ENCODE data around the gene PBX1. TPM values are rescaled to one million over a fixed set of nuclear protein-coding genes. Genes with fewer than 3 reads are reported as not detected.

The PBX1 gene
- total and polyA plus RNA-seq, 8 donors, result 17.3 to 113 (median 91.9) TPM

DNA sequence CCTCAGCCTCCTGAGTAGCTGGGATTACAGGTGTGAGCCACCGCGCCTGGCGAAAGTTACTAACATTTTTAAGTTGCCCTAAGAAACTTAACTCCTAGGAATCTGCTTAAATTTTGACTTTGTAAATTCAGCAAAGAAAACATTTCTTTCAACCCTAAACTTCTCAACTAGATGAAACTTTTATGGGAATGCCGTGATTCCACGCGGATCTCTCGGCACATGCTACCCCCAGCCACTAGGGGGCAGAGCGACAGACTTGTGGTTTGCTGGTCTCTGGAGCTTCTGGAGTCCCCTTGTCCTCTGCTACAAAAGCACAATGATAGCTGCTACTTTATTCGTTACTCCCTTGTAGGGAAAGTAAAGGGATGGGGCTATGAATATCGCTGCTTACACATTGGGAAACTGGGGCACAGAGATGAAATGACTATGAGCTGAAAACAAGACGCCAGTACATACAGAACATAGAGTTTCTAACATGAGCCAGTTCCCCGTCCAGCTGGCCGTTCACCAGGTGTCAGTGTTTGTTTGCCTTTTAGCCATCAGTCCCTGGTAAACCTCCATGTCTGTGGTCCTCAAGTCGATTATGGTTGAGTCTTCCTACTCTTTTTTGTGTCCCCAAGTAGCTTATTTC is 114.7 kb downstream of the PBX1 start:
- FAIRE-seq, result no peak
- WGBS, 2 donors, result 79 to 81% methylated on average over 14 of the region's 14 CpGs
- Histone ChIP-seq H3K27ac (no peak overlapping the region), H3K4me3 (no peak overlapping the region), H3K36me3 (no peaks in the 10 kb centered on the region), H3K9me3 (no peaks in the 10 kb centered on the region), H3K4me1 (peaks cover 28 to 55% (median 54%) of the 10 kb centered on the region in 3 donors), H3K27me3 (no peaks in the 10 kb centered on the region)
- no peak for ATAC-seq
- peak in 1 of 4 donors; percentile 30 for TF ChIP-seq CTCF (IDR thresholded peaks at IDR 0.05)
- no peak for DNase-seq
- intact Hi-C loops (cut with DNase I), result no loop called here

DNA sequence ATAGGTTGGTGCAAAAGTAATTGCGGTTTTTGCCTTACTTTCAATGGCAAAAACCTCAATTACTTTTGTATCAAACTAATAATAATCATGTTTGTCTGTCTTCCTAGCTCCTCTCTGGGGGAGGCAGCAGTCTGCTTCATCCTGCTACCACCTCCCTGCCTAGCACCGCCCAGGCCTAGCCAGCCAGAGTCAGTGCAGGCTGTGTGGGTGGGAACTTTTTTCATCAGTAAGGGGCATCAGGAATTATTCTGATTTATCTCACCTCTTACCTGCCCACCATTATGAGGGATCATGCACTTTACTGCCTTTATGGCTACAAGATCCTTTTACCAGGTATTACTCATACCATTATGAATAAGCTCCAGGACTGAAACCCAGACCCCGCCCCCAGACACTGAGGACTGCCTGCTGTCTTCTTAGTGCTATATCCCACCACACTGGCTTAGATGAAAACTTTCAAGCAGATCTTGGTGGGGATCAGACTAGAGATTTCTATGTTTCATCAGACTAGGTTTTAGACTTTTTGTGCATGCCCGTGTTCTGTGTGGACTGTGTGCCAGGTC is 116.4 kb downstream of the PBX1 start:
- 92 to 99% methylated on average over 4 of the region's 4 CpGs for WGBS, 2 donors
- peak in 3 of 4 donors; percentile 17 to 34 (median 26) for ATAC-seq
- FAIRE-seq, result no peak
- TF ChIP-seq CTCF (IDR thresholded peaks at IDR 0.05), result no peak
- no peaks in the 10 kb centered on the region for H3K27me3 ChIP-seq
- no peaks in the 10 kb centered on the region for H3K9me3 ChIP-seq
- no peak overlapping the region for H3K4me3 ChIP-seq
- no peak for DNase-seq
- H3K4me1 ChIP-seq, result peaks cover 27 to 50% (median 46%) of the 10 kb centered on the region in 3 donors
- H3K27ac ChIP-seq, result no peak overlapping the region
- no peaks in the 10 kb centered on the region for H3K36me3 ChIP-seq
- intact Hi-C loops (cut with DNase I), result no loop called here

DNA sequence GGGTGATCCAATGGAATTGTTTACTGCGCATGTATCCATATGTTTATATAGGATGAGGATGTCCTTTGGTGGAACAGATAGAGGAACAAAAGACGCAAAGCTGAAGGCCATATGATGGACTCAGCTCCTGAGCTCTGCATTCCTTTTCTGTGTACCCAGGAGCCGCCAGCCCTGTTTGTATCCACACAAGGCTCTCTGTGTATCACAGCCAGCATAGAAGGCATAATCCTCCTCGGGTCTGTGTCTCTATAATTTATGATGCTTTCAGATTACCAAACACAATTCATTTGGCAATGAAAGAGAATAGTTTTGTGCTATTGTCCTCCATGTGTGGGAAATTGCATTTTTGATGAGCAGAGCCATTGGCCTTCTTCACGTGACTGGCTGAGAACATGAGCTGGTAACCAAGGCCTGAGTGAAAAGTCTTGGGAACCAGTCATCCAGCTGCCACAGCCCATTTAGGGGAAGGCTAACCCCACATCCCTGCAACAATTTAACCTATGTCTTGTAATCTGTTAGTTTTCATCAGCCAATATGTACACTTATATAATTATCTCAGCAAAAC is 119.2 kb downstream of the PBX1 start:
- no peak for ATAC-seq
- intact Hi-C loops (cut with DNase I), result no loop called here
- no peak overlapping the region for H3K4me3 ChIP-seq
- 73 to 79% methylated on average over 5 of the region's 5 CpGs for WGBS, 2 donors
- no peak for TF ChIP-seq CTCF (IDR thresholded peaks at IDR 0.05)
- no peak overlapping the region for H3K27ac ChIP-seq
- H3K36me3 ChIP-seq, result no peaks in the 10 kb centered on the region
- no peaks in the 10 kb centered on the region for H3K9me3 ChIP-seq
- FAIRE-seq, result no peak
- no peaks in the 10 kb centered on the region for H3K27me3 ChIP-seq
- peaks cover 23 to 42% (median 36%) of the 10 kb centered on the region in 3 donors for H3K4me1 ChIP-seq
- no peak for DNase-seq

DNA sequence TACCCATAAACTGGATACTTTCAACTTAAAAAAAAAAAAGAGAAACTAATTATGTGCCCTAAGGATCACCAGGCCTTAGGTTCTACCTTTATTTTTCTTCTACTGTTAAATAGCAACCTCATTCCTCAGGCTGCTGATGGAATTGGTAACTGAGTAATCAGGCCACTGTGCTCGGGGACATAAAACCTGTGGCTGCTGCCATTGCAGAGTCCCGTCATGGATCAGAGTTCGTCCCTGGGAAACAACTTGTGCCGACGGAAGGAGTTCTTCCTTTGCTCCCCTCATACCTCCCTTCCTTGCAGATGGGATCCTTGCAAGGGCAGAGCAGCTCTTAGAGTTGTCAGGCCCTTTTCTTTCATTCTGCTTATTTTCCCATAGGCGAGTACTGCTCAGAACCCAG is 123.6 kb downstream of the PBX1 start:
- 75% methylated on average over 6 of the region's 6 CpGs for WGBS, 2 donors
- no peak overlapping the region for H3K4me3 ChIP-seq
- FAIRE-seq, result no peak

More for the DNA sequence above, 123.6 kb downstream of the PBX1 start:
- no peak for TF ChIP-seq CTCF (IDR thresholded peaks at IDR 0.05)
- peaks cover 32 to 47% (median 38%) of the 10 kb centered on the region in 3 donors for H3K4me1 ChIP-seq
- no peaks in the 10 kb centered on the region for H3K36me3 ChIP-seq
- no peaks in the 10 kb centered on the region for H3K27me3 ChIP-seq
- H3K9me3 ChIP-seq, result no peaks in the 10 kb centered on the region
- no peak for DNase-seq
- peak overlapping the region in 2 of 4 donors; percentile 30 to 56 for H3K27ac ChIP-seq
- peak in 1 of 4 donors; percentile 3 for ATAC-seq
- intact Hi-C loops (cut with DNase I), result no loop called here
